GM18502 (cell line): ENCODE results near the gene STX18.
"Not testable (repeated sequence)": the region's sequence is repeated elsewhere in the genome, so short reads cannot be mapped to it uniquely, and the experiment has no call there.

Experiments used
- ATAC-seq: cut with Tn5 transposase; IDR thresholded peaks from one replicate; pipeline ENCODE4 v1.9.1; 2021; ENCODE audit warnings: mild to moderate bottlenecking; ENCODE audit not compliant: unreplicated experiment, poor library complexity

STX18 gene

DNA sequence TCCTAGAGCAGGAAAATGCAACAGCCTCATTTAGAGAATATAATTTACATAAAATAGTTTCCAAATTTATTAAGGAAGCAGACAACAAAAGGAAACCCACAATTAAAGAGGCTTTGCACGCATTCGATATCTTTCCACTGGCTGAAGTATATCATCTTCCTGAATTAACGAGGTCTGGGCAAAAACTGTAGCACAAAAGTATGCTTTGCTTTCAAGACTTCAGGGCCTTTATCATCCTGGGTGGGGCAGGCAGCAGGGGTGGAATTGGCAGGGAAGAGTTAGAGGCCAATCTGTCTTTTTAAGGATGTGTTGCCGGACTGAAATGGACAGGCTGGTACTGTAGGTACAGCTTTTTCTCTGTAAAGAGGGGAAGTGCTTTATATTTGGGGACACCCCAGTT is 17.0 kb upstream of the STX18 start:
- no peak for ATAC-seq

DNA sequence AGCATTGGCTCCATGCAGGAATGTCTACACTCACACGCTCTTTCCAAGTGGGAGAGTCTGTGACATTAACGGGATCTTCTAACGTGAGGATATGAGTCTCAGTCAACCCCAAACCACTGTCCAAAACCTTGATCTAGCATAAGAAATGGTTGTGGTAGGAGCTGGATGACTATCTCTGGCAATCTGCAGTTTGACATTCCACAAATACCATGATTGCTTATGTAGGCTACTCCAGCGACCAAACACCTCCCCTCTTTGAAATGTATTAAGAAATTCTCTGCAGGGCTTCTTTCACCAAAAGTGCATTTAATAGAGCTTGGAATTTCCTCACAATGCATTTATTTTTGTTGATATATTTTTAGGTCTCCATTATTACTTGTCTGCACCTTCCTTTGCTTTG is 14.1 kb upstream of the STX18 start:
- ATAC-seq = no peak

GRCh38 chr4:4554234-4554633 is 12.4 kb upstream of the STX18 start:
- ATAC-seq = no peak

- ATAC-seq = not testable (repeated sequence)
These were observed 10.2 kb upstream of the STX18 start for GRCh38 chr4:4552042-4552441.

DNA sequence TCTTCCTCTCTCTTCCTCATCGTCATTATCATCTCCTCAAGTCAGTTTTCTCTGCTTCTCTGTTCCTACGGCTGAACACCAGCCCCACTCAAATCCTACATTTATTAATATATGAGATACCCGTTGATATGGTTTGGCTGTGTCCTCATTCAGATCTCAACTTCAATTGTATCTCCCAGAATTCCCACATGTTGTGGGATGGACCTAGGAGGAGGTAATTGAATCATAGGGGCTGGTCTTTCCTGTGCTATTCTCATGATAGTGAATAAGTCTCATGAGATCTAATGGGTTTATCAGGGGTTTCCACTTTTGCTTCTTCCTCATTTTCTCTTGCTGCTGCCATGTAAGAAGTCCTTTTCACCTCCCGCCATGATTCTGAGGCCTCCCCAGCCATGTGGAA is 8.3 kb upstream of the STX18 start:
- not testable (repeated sequence) for ATAC-seq

GRCh38 chr4:4549534-4549933 is 7.7 kb upstream of the STX18 start:
- no peak for ATAC-seq

DNA sequence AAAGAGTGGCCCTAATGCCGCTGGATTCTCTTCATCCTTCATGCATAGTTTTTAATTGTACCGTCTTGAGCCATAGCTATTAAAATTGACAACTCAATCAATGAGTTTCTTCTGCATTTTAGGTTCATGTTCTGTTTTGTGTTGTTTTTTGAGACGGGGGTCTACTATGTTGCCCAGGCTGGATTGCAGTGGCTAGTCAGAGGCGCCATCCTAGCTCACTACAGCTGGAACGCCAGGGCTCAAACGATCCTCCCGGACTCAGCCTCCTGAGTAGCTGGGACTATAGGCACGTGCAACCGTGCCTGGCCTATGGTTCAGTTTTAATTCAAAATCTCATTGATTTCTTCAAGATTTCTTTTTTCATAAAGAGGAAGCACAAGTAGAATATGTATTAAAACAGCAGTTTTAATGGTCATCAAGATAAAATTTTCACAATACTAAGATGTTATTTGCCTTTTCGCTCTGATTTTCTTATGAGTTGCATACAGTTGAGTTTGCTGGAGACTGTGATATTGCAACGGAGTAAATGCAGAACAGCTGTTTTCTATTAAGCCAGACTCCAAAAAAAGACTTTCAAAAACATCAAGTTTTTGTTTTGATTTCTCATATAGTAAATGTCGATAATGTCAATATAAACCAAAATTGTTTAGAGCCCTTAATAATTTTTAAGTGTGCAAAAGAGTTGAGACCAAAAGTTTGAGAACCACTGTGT is 1.1 kb upstream of the STX18 start:
- no peak for ATAC-seq

- ATAC-seq = peak; percentile 37
These were observed 712 bp downstream of the STX18 start for GRCh38 chr4:4541040-4541631.

- ATAC-seq = no peak
These were observed 2.4 kb downstream of the STX18 start for GRCh38 chr4:4539481-4539880.

GRCh38 chr4:4535590-4535989 is 6.3 kb downstream of the STX18 start:
- no peak for ATAC-seq

GRCh38 chr4:4534515-4535145 is 7.2 kb downstream of the STX18 start:
- no peak for ATAC-seq

DNA sequence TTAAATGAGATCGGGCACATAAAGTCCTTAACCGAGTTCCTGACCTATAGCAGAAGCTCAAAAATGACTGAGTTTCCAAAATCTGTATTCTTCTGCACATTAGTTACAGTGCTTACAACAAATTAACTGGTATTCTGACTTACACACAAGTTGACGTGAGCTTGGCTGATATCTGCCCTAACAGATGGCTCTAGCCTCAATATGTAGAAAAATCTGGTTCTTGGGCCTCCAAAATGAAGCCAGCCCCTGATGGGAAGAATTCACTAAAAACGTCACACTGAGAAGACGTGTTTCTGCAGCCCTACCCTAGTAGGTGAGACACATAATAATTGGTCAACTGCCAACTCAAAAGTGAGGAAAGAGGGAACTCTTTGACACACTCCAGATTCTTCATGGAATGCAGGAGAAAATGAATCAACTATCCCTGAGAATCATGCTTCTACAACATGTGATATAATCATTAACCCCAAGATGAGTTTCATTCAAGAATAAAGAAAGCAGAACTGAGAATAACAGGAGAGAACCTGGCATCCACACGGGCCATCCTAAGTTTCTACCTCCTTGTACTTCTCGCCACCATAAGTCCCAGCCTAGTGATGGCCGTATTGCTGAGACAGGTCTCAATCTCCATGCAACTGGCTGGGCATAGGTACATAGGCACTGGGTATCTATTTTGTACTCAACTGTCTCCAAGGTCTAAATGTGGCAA is 8.2 kb downstream of the STX18 start:
- ATAC-seq = no peak

DNA sequence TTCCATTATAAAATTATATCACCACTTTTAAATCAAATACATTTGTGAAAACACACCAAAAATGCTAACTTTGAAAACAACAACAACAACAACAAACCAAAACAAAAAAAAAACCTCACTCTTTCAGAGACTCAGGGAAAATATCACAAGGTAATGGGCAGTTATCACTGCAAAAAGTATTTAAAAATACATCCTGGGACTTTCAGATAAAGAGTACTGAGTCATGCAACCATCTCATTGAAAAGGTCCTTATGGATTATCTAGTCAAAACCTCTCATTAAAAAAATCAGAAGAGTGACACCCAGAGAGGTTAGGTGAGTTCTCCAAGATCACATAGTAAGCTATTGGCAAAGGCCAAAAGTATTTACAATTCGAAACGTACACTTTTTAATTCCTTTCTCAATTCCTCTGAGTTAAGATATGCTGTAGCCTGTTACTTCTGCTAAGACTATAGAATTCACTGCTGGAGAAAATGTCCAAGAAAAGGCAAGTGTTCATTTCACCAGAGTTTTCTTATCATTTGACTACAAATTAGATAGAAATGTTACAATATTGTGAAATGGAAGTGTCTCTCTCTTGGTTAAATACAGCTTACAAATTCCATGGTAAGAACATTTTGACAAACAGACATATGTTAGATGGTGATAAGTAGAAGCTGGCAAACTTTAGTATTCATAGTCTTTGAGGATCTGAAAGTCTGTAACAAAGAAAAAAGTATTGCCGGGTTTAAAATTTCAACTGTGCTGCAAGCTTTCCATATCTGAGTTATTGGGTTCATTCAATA is 9.3 kb downstream of the STX18 start:
- ATAC-seq = no peak

DNA sequence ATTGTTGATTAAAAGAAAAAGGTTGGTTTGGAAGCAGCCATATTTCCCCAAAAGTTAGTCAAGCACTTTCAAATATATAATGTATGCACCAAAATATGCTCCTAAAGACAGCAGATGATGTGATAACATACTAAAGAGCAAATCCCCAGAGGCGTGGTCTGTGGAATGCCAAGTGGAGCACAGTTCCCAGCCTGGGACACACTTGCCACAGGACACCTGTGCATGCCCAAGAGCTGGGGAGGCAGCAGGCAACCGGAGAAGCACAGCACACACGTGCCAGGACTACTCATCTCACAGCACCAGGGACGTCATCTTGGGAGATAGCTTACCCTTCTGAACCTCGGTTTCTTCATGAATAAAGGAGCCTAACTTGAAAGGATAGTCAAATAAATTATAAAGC is 12.5 kb downstream of the STX18 start:
- no peak for ATAC-seq

GRCh38 chr4:4526401-4526800 is 15.4 kb downstream of the STX18 start:
- ATAC-seq = no peak

DNA sequence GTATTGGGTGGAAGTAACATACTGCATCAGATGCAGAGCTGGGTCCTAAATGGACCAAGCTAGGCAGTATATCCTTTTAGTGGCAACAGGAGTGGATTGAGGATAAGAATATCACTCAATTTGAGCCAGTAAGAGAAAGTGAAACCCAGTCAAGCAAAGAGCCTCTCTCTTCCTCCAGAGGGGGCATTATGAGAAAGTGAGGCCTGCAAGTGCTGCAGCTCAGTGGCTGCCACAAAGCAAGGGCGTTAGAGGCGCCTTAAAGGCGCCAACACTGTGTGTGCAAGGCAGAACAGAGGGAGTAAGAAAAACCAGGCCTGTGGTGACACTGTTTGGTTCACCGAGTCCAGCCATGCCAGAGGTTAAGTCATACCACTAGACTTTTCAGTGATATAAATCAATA is 17.5 kb downstream of the STX18 start:
- peak; percentile 99 for ATAC-seq

- ATAC-seq = no peak
These were observed 20.1 kb downstream of the STX18 start for GRCh38 chr4:4521731-4522130.

DNA sequence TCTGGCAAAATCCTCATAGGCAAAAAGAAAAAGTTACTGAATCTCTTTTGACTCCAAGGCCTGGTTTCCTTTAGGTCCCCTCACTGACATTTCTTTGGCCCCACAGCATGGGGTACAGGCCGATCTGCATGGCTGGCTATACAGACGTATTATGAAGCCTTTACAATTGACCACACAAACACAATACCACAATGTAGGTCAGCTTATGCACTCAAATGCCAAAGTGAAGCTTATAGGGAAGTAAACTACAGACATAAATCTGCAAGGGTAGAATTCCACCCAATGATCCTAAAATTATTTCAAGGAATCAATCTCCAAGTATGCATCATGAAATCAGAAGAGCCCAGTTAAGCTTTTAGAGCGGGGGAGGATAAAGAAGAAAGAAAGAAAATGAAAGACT is 20.7 kb downstream of the STX18 start:
- no peak for ATAC-seq

- no peak for ATAC-seq
These were observed 22.5 kb downstream of the STX18 start for GRCh38 chr4:4519297-4519894.

- no peak for ATAC-seq
These were observed 23.1 kb downstream of the STX18 start for GRCh38 chr4:4518747-4519146.
